ENCODE results near the gene SLC45A3. TPM values are rescaled to one million over a fixed set of nuclear protein-coding genes. Genes with fewer than 3 reads are reported as not detected.

Gene SLC45A3
- total RNA-seq, 1 donor from 2014 or later, result 0.79 TPM

DNA sequence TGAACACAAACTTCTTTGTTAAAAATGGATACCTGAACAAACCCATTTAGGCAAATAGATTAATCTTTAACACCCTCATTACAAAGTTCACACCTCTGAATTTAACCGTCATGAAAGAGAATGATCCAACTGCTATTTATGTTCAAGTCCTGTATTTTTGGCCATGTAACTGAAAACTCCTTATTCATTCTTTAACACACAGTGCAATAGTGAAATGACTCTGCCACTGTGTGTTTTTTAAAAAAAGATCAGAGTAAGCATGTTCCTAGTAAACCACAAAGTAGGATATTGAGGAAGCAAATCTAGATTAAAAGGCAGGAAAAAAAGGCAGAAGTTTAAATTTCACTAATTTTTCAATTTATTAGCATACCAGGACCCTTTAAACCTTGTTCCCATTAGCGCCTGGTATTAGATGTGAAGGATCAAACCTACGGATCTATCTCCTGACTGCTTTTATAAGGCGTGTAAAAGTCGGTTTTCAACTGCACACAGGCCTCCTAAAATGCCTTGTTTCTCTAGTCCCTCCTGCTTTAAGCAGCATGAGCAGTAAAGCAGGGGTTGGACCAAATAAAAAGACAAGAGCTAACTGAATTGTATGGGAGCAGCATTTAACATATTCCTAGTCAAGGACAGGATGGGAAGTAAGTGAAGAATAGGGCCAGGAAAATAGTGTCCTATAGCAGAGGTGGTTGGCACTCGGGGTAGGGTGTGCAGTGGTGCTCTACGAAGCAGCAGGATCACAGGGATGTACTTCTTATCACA, 36.2 kb upstream of the SLC45A3 start:
- TF ChIP-seq, protein P1, sequence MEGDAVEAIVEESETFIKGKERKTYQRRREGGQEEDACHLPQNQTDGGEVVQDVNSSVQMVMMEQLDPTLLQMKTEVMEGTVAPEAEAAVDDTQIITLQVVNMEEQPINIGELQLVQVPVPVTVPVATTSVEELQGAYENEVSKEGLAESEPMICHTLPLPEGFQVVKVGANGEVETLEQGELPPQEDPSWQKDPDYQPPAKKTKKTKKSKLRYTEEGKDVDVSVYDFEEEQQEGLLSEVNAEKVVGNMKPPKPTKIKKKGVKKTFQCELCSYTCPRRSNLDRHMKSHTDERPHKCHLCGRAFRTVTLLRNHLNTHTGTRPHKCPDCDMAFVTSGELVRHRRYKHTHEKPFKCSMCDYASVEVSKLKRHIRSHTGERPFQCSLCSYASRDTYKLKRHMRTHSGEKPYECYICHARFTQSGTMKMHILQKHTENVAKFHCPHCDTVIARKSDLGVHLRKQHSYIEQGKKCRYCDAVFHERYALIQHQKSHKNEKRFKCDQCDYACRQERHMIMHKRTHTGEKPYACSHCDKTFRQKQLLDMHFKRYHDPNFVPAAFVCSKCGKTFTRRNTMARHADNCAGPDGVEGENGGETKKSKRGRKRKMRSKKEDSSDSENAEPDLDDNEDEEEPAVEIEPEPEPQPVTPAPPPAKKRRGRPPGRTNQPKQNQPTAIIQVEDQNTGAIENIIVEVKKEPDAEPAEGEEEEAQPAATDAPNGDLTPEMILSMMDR (IDR thresholded peaks at IDR 0.05; ENCODE audit: insufficient read depth, low read length, severe bottlenecking), result no peak
- no peak for FAIRE-seq
- Histone ChIP-seq H3K36me3 (ENCODE audit: control insufficient read depth, insufficient read depth, low read length) (peaks cover 7% of the 10 kb centered on the region), H3K27me3 (ENCODE audit: control insufficient read depth, insufficient read depth, low read length) (no peaks in the 10 kb centered on the region), H3K4me3 (ENCODE audit: low read depth, low read length) (no peak overlapping the region)
- no peak for DNase-seq (ENCODE audit: low read depth)

DNA sequence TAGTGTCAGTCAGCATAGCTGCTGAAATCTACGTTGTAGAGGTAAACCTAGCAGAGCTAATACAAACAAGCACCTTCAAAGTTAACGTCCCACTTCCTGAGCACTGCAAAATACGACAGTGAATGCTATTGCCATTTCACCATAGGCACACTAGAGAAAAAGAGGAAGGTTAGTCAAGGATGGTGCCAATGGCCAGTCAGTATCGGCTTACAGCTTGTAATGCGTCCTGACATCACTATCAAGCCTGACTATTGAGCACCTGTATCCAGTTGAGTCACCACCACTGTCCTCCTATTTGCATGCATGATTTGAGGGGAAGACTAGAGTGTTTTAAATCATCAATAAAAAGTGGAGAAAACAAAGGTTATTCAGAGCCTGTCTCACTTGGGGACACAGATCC, 35.3 kb upstream of the SLC45A3 start:
- H3K36me3 ChIP-seq (ENCODE audit: control insufficient read depth, insufficient read depth, low read length), result peaks cover 9% of the 10 kb centered on the region
- FAIRE-seq (no peak), DNase-seq (ENCODE audit: low read depth) (peak; percentile 40)
- TF ChIP-seq, protein P1 (IDR thresholded peaks at IDR 0.05; ENCODE audit: insufficient read depth, low read length, severe bottlenecking), result no peak
- no peaks in the 10 kb centered on the region for H3K27me3 ChIP-seq (ENCODE audit: control insufficient read depth, insufficient read depth, low read length)
- no peak overlapping the region for H3K4me3 ChIP-seq (ENCODE audit: low read depth, low read length)

DNA sequence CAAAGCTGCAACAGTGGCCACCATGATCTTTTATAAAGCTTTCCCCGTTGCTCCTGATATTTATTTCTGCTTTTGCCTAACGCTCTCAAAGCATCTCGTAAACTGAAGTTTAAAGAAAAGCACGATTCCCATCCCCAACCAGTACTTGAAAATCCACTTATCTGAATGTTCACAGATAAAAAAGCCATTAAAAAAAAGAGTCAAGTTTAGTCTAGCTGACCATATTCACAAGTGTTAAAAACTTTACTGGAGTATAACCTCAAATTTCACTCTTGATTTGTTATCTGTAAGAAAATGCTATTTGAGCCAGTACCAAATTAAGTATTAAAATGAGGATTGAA, 34.6 kb upstream of the SLC45A3 start:
- DNase-seq (ENCODE audit: low read depth) (no peak), FAIRE-seq (no peak)
- TF ChIP-seq, protein P1 (IDR thresholded peaks at IDR 0.05; ENCODE audit: insufficient read depth, low read length, severe bottlenecking), result no peak
- Histone ChIP-seq H3K36me3 (ENCODE audit: control insufficient read depth, insufficient read depth, low read length) (peaks cover 8% of the 10 kb centered on the region), H3K4me3 (ENCODE audit: low read depth, low read length) (no peak overlapping the region), H3K27me3 (ENCODE audit: control insufficient read depth, insufficient read depth, low read length) (no peaks in the 10 kb centered on the region)

DNA sequence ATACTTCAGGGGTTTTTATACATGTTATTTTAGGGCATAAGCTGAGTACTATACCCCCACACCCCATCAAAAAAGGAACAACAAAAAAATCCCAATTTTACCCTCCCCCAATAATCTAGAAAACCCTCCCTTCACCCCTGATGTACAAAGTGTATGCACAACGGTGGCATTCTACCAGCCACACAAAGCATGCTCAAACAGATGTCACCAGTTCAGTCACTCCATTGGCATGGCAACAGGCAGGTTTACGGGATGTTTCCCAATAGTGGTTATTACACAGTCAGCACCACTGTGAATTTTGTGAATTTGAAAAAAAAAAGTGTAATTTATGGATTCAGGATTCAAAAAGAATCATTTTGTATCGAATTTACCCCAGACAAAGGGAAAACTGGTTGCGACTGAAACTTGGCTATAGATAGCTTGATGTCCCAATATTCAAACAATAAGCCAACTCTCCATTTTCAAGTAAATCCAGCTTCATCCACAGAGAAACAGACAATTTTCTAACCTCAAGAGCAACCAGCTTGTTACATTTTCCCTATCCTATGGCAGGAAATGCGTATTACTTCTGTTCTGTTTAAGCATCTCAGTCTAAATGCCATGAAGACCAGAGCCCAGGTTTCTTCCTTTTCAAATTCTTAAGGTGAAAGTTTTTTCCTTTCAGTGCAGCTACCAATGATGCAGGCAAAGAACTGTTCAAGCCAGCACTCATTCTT, 34.0 kb upstream of the SLC45A3 start:
- Histone ChIP-seq H3K27me3 (ENCODE audit: control insufficient read depth, insufficient read depth, low read length) (no peaks in the 10 kb centered on the region), H3K36me3 (ENCODE audit: control insufficient read depth, insufficient read depth, low read length) (peaks cover 4% of the 10 kb centered on the region), H3K4me3 (ENCODE audit: low read depth, low read length) (no peak overlapping the region)
- FAIRE-seq (no peak), DNase-seq (ENCODE audit: low read depth) (peak; percentile 51)
- TF ChIP-seq, protein P1 (IDR thresholded peaks at IDR 0.05; ENCODE audit: insufficient read depth, low read length, severe bottlenecking), result no peak

DNA sequence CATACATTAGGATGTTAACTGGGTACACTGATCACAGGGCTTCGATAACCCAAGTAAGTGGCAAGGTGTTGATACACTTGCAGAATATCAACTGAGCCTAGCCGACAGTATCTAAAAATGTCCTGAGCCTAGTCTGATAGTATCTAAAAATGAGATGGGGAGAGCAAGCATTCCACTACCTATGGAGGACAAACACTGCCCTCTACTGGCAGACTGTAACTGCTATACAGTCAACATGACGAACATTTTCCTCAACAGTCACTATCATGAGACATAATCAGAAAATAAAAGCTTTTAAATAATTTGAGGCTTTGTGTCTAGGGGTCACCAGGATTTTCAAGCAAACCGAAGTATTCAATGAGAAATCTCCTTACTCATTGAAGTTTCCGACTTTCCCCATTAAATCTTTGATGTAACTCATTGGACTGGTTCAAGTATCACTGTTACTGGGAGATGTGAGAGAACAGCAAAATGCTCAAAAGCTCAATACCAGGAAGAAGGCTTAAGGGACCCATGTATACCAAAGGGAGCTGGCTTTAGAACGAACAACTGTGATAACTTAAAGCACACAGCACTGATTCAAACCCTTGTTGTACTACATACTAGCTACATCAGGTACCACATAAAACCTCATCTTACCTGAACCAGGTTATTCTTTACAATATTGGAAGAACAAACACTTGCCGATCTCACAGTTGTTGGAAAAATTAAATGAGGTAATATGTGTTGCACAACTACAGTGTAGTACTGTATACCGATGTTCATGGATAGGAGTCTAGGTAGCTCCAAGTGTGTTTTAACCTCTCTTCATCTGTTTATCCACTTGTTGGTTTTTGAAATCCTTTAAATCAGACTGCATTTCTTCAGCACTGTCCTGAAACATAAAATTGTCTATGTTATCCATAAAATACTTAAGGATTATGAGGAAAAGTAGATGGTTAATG, 31.1 kb upstream of the SLC45A3 start:
- DNase-seq (ENCODE audit: low read depth) (peak; percentile 71), FAIRE-seq (no peak)
- TF ChIP-seq, protein P1 (IDR thresholded peaks at IDR 0.05; ENCODE audit: insufficient read depth, low read length, severe bottlenecking), result peak; percentile 72
- peaks cover 8% of the 10 kb centered on the region for H3K36me3 ChIP-seq (ENCODE audit: control insufficient read depth, insufficient read depth, low read length)
- H3K4me3 ChIP-seq (ENCODE audit: low read depth, low read length), result no peak overlapping the region
- H3K27me3 ChIP-seq (ENCODE audit: control insufficient read depth, insufficient read depth, low read length), result no peaks in the 10 kb centered on the region

Measured in bronchial epithelial cell (primary cell).